ENCODE data around the gene NTSR1.

NTSR1 gene

GRCh38 chr20:62728028-62728780 is 19.6 kb downstream of the NTSR1 start:
- no peak for DNase-seq

- no peak for DNase-seq
These were observed 20.2 kb downstream of the NTSR1 start for GRCh38 chr20:62728781-62729300.

- no peak for DNase-seq
These were observed 21.8 kb downstream of the NTSR1 start for GRCh38 chr20:62730481-62730880.

GRCh38 chr20:62732031-62732760 is 23.6 kb downstream of the NTSR1 start:
- DNase-seq, result no peak

- DNase-seq, result no peak
These were observed 24.3 kb downstream of the NTSR1 start for GRCh38 chr20:62732842-62733525.

- DNase-seq, result no peak
These were observed 24.8 kb downstream of the NTSR1 start for GRCh38 chr20:62733526-62733842.

GRCh38 chr20:62733891-62734290 is 25.3 kb downstream of the NTSR1 start:
- DNase-seq, result no peak

- no peak for DNase-seq
These were observed 25.7 kb downstream of the NTSR1 start for GRCh38 chr20:62734326-62734725.

GRCh38 chr20:62734881-62735280 is 26.2 kb downstream of the NTSR1 start:
- DNase-seq, result no peak

GRCh38 chr20:62735331-62735821 is 26.7 kb downstream of the NTSR1 start:
- no peak for DNase-seq

GRCh38 chr20:62736026-62736406 is 27.4 kb downstream of the NTSR1 start:
- DNase-seq, result no peak

GRCh38 chr20:62736407-62737071 is 27.9 kb downstream of the NTSR1 start:
- DNase-seq, result no peak

GRCh38 chr20:62737271-62737811 is 28.7 kb downstream of the NTSR1 start:
- DNase-seq, result no peak

- DNase-seq, result no peak
These were observed 29.6 kb downstream of the NTSR1 start for GRCh38 chr20:62738025-62738881.

GRCh38 chr20:62739067-62739466 is 30.4 kb downstream of the NTSR1 start:
- DNase-seq, result no peak

- no peak for DNase-seq
These were observed 31.1 kb downstream of the NTSR1 start for GRCh38 chr20:62739581-62740285.

GRCh38 chr20:62740286-62741141 is 31.9 kb downstream of the NTSR1 start:
- DNase-seq, result peak; percentile 93

- no peak for DNase-seq
These were observed 32.6 kb downstream of the NTSR1 start for GRCh38 chr20:62741191-62741691.

- no peak for DNase-seq
These were observed 33.3 kb downstream of the NTSR1 start for GRCh38 chr20:62741701-62742491.
